ENCODE results near the gene GLI1. TPM values are rescaled to one million over a fixed set of nuclear protein-coding genes. Genes with fewer than 3 reads are reported as not detected.

GLI1 gene
- total RNA-seq, 4 donors from 2014 or later, result 1.0 TPM; not detected in 3

DNA sequence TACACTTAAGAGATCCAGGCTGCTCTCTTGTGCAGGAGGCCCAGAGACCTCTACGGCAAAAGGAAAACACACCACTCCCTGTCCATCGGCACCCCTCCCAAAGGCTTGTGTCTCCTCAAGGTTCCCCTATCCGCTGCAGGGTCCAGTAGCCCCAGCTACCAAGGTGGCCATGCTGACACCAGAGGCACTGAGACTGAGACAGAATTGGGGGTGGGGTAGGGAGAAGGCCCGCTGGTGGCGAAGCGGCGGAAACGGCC lies 60.1 kb downstream of the GLI1 start:
- H3K4me1 ChIP-seq, result peaks cover 53 to 58% of the 10 kb centered on the region in 2 donors
- H3K9me3 ChIP-seq, result no peaks in the 10 kb centered on the region
- in situ Hi-C loops (cut with MboI; ENCODE audit: low sequenced_read_pairs in 4 of 4) (loop anchor here in 1 of 4 donors (25.0 kb wide), 1 partner anchor 882 kb away; the partner anchor contains the start of genes ATP5F1B and BAZ2A), intact Hi-C loops (cut with DNase I; ENCODE audit: low total_unique reads) (loop anchor here (1.0 to 10.0 kb wide), 10 partner anchors 31 to 885 kb away; partner anchors contain the start of genes ATP23, BAZ2A, CDK4 and CTDSP2)
- no peaks in the 10 kb centered on the region for H3K27me3 ChIP-seq
- peak overlapping the region; percentile 93 to 98 (median 96) for H3K27ac ChIP-seq
- peak overlapping the region; percentile 79 to 87 (median 82) for H3K4me3 ChIP-seq
- peaks cover 6 to 33% of the 10 kb centered on the region in 2 donors for H3K36me3 ChIP-seq
- no peak for ATAC-seq
- TF ChIP-seq POLR2A (IDR thresholded peaks at IDR 0.05), result no peak
- TF ChIP-seq, protein P1, sequence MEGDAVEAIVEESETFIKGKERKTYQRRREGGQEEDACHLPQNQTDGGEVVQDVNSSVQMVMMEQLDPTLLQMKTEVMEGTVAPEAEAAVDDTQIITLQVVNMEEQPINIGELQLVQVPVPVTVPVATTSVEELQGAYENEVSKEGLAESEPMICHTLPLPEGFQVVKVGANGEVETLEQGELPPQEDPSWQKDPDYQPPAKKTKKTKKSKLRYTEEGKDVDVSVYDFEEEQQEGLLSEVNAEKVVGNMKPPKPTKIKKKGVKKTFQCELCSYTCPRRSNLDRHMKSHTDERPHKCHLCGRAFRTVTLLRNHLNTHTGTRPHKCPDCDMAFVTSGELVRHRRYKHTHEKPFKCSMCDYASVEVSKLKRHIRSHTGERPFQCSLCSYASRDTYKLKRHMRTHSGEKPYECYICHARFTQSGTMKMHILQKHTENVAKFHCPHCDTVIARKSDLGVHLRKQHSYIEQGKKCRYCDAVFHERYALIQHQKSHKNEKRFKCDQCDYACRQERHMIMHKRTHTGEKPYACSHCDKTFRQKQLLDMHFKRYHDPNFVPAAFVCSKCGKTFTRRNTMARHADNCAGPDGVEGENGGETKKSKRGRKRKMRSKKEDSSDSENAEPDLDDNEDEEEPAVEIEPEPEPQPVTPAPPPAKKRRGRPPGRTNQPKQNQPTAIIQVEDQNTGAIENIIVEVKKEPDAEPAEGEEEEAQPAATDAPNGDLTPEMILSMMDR (IDR thresholded peaks at IDR 0.05 in 4 of 5, conservative IDR thresholded peaks at IDR 0.05 in 1 of 5), result no peak
- DNase-seq, result peak in 1 of 2 donors; percentile 69

DNA sequence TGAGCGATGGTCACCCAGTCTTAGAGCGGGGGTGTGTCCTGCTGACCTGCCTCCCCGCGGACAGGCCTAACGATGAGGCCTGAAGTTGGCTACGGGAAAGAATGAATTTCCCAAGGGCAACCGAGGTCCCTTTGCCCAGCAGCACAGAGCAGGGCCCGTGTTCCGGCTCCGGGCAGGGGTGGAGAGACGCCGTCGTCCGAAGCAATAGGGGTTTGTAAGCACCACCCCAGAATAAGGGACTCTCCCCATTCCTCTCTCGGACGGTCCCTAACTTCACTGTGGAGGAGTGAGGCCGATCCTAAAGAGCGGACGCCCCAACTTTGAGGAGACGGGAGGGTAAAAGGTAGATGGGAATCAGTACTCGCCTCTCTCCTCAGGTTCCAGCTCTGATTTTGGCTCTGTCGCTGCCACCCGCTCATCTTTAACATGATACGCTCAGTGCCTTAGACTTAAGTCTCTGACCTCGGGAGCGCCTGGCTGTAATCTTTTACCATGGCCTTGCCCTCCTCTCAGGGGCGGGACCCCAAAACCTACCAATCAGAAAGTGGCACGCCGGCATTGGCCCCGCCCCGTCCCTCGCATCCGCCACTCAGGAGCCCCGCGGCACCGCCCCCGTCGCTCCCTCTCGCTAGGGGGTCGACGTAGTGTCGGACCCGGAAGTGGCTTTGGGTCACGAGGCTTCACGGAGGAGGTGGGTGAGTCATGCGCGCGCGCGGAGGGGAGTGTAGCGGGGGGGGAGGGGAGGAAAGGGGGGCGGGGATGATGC lies 60.7 kb downstream of the GLI1 start, which contains the start of gene DDIT3:
Gene DDIT3, minus strand, starts transcription at position 462 of the 766 bp plus-strand sequence. CDS start 3,108 bp downstream, outside the sequence.
- in situ Hi-C loops (cut with MboI; ENCODE audit: low sequenced_read_pairs in 4 of 4), result loop anchor here in 1 of 4 donors (25.0 kb wide), 1 partner anchor 883 kb away; the partner anchor contains the start of genes ATP5F1B and BAZ2A
- Histone ChIP-seq H3K9me3 (no peaks in the 10 kb centered on the region), H3K36me3 (peaks cover 6 to 33% of the 10 kb centered on the region in 2 donors), H3K27ac (peak within 1 kb of the TSS; percentile 93 to 99 (median 96)), H3K4me1 (peaks cover 56 to 61% of the 10 kb centered on the region in 2 donors), H3K27me3 (no peaks in the 10 kb centered on the region), H3K4me3 (peak within 1 kb of the TSS; percentile 79 to 87 (median 82))
- TF ChIP-seq, protein P1 (IDR thresholded peaks at IDR 0.05 in 4 of 5, conservative IDR thresholded peaks at IDR 0.05 in 1 of 5), result no peak
- TF ChIP-seq POLR2A (IDR thresholded peaks at IDR 0.05), result peak; percentile 99
- DNase-seq (peak; percentile 99 to 100), ATAC-seq (peak; percentile 59 to 70)
- intact Hi-C loops (cut with DNase I; ENCODE audit: low total_unique reads), result loop anchor here (1.0 to 10.0 kb wide), 9 partner anchors 32 to 885 kb away; partner anchors contain the start of genes ATP23, BAZ2A, CDK4 and CTDSP2

DNA sequence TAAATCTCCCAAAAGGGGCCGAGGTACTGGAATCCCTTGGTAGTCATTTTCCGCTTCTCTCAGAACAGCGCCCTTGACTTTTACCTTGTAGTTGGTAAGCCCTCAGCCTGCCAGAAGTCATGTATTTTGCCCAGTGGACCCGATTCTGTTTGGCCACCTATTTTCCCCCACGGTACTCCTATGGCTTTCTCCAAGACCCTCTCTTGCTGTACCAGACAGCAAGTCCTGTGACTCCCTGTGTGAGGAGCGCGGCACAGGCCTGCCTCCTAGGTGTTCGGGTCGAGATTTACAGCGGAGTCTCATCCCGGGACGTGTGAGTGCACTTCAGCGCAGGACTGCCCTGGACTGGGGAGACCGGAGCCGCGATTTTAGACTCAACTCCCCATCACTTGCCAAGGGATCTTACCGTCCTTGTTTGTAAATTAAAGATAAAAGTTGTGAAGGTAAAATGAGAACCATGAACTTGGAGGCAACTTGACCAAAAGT lies 62.0 kb downstream of the GLI1 start:
- peak in 1 of 2 donors; percentile 73 for DNase-seq
- ATAC-seq, result peak in 1 of 2 donors; percentile 4
- Histone ChIP-seq H3K9me3 (no peaks in the 10 kb centered on the region), H3K4me1 (peaks cover 60 to 61% of the 10 kb centered on the region in 2 donors), H3K36me3 (peaks cover 3 to 33% of the 10 kb centered on the region in 2 donors), H3K4me3 (peak overlapping the region; percentile 52 to 80 (median 56)), H3K27ac (peak overlapping the region; percentile 93 to 99 (median 96)), H3K27me3 (no peaks in the 10 kb centered on the region)
- intact Hi-C loops (cut with DNase I; ENCODE audit: low total_unique reads), result loop anchor here (1.0 to 10.0 kb wide), 10 partner anchors 25 to 887 kb away; partner anchors contain the start of genes ATP23, BAZ2A, CDK4 and CTDSP2
- TF ChIP-seq, protein P1 (IDR thresholded peaks at IDR 0.05 in 4 of 5, conservative IDR thresholded peaks at IDR 0.05 in 1 of 5), result no peak
- TF ChIP-seq POLR2A (IDR thresholded peaks at IDR 0.05), result no peak
- in situ Hi-C loops (cut with MboI; ENCODE audit: low sequenced_read_pairs in 4 of 4), result loop anchor here in 1 of 4 donors (25.0 kb wide), 1 partner anchor 884 kb away; the partner anchor contains the start of genes ATP5F1B and BAZ2A

MicroRNAs encoded within 50 kb of the gene (microRNA counts, 767-probe panel; counts per million panel counts)
- 356 to 448 counts per million in 2 donors for microRNA hsa-miR-616-3p

Small RNAs within 50 kb of the gene (microRNA-seq; reads per million reads assigned to microRNA genes)
- 0.85 to 4.7 reads per million in 2 donors for gene MIR616 (ENCODE audit: borderline replicate concordance in 2 of 2)
- 0 reads per million in 2 donors for gene MIR6758 (ENCODE audit: borderline replicate concordance in 2 of 2)

Other genes starting within 250 kb of the GLI1 start
- not detected for gene NXPH4, start 243.0 kb upstream of the GLI1 start, total RNA-seq
- gene SHMT2, start 230.1 kb upstream of the GLI1 start, total RNA-seq, result 100 to 1,000 TPM in 1 of 4 donors, 10 to 100 TPM in 3; 41.3 to 107 (median 46.4) TPM
- 1,000 to 10,000 TPM in 2 of 4 donors, 100 to 1,000 TPM in 2; 459 to 1,596 (median 855) TPM for gene STAC3, start 208.6 kb upstream of the GLI1 start, total RNA-seq
- 10 to 100 TPM; 24.1 to 27.1 (median 25.6) TPM for gene R3HDM2, start 28.7 kb upstream of the GLI1 start, total RNA-seq
- gene INHBC, start 25.0 kb upstream of the GLI1 start, total RNA-seq, result under 1 TPM in 2 of 4 donors, not detected in 2; 0.20 to 0.35 TPM
- 1 to 10 TPM in 2 of 4 donors, not detected in 2; 1.5 to 2.2 TPM for gene INHBE, start 4.5 kb upstream of the GLI1 start, total RNA-seq
- 1 to 10 TPM; 2.7 to 5.1 (median 4.7) TPM for gene ARHGAP9, start 20.1 kb downstream of the GLI1 start, total RNA-seq
- gene MARS1, start 28.3 kb downstream of the GLI1 start, total RNA-seq, result 10 to 100 TPM; 37.7 to 81.1 (median 42.0) TPM
- 10 to 100 TPM; 11.8 to 46.4 (median 17.1) TPM for gene DDIT3, start 60.7 kb downstream of the GLI1 start, total RNA-seq
- gene MBD6, start 63.0 kb downstream of the GLI1 start, total RNA-seq, result 10 to 100 TPM in 3 of 4 donors, 1 to 10 TPM in 1; 5.5 to 20.3 (median 12.9) TPM
- gene DCTN2, start 87.4 kb downstream of the GLI1 start, total RNA-seq, result 100 to 1,000 TPM; 147 to 265 (median 177) TPM
- under 1 TPM in 2 of 4 donors, not detected in 2; 0.09 to 0.36 TPM for gene KIF5A, start 90.3 kb downstream of the GLI1 start, total RNA-seq
- gene PIP4K2C, start 131.4 kb downstream of the GLI1 start, total RNA-seq, result 10 to 100 TPM; 11.2 to 22.0 (median 14.6) TPM
- gene DTX3, start 145.0 kb downstream of the GLI1 start, total RNA-seq, result 10 to 100 TPM in 1 of 4 donors, 1 to 10 TPM in 3; 3.5 to 13.8 (median 6.8) TPM
- 1 to 10 TPM; 1.9 to 3.3 (median 2.4) TPM for gene ARHGEF25, start 151.7 kb downstream of the GLI1 start, total RNA-seq
- gene B4GALNT1, start 173.4 kb downstream of the GLI1 start, total RNA-seq, result 10 to 100 TPM; 13.2 to 25.5 (median 16.6) TPM
- gene OS9, start 234.3 kb downstream of the GLI1 start, total RNA-seq, result 100 to 1,000 TPM in 3 of 4 donors, 10 to 100 TPM in 1; 77.0 to 152 (median 106) TPM

Data from gastrocnemius medialis (tissue), 4 donors.